Left lung (tissue), 10 donors: Measurements from ENCODE around the gene RHOF. TPM values are rescaled to one million over a fixed set of nuclear protein-coding genes. Genes with fewer than 3 reads are reported as not detected.

ENCODE experiments used
- ATAC-seq: fragments of 200-7000 bp; cut with Tn5 transposase; one replicate; pipeline ENCODE4 v1.9.1; 2020; ENCODE audit warnings: moderate library complexity
- DNase-seq, 4 donors: peaks; one replicate each; pipeline ENCODE4 v3.0.0-alpha.2; 2013 to 2020
- H3K27ac ChIP-seq, 2 donors: fragments of 200-600 bp; sonication (generic) in 1 of 2; one replicate each; pipeline versions ENCODE4 v1.5.0 to v1.8.0; 2020 to 2021
- H3K27me3 ChIP-seq, 2 donors: fragments of 200-600 bp; sonication (generic) in 1 of 2; one replicate each; pipeline versions ENCODE4 v1.5.0 to v1.8.0; 2020 to 2021
- H3K36me3 ChIP-seq, 2 donors: fragments of 200-600 bp; sonication (generic) in 1 of 2; one replicate each; pipeline versions ENCODE4 v1.5.0 to v1.8.0; 2020 to 2021
- H3K4me1 ChIP-seq, 2 donors: fragments of 200-600 bp; one replicate each; pipeline ENCODE4 v1.8.0; 2021
- H3K4me3 ChIP-seq, 2 donors: fragments of 200-600 bp; sonication (generic) in 1 of 2; one replicate each; pipeline versions ENCODE4 v1.5.0 to v1.8.0; 2020 to 2021; ENCODE audit warnings: mild to moderate bottlenecking in 1 of 2
- H3K9me3 ChIP-seq, 2 donors: fragments of 200-600 bp; sonication (generic) in 1 of 2; one replicate each; pipeline versions ENCODE4 v1.5.0 to v1.8.0; 2020 to 2021
- CTCF ChIP-seq, 2 donors: fragments of 200-600 bp; sonication (generic) in 1 of 2; IDR thresholded peaks; one replicate each; pipeline versions ENCODE4 v1.5.0 to v1.8.0; 2021; ENCODE audit warnings: antibody characterized with exemption in 2 of 2
- intact Hi-C, 2 donors: fragments of 100-400 bp; cut with DNase I; formaldehyde crosslinking; loops; one replicate each; pipeline versions ENCODE4 v1.11.2 to v1.14.2; 2022
- polyA plus RNA-seq, 6 donors: library from polyadenylated mRNA; unstranded; fragments of 120-200 nt; gene quantifications; one replicate each; pipeline ENCODE4 v1.2.1, GENCODE V29; 2013; ENCODE audit not compliant: insufficient read length in 6 of 6
- total RNA-seq, 2 donors: library from RNA; stranded (reverse); fragmentation: NEBNext Ultra II Directional; extraction: Animal tissue kit (Norgen Biotek cat#: 25700); gene quantifications; one replicate each; pipeline ENCODE4 v1.2.1, GENCODE V29; 2021
- donor health status: DM: no; HTN: yes; CAD: no.
- donor health status: DM: no; HTN: no; CAD: no.

RHOF gene
- total and polyA plus RNA-seq, 8 donors = 8.5 to 48.3 (median 12.3) TPM

DNA sequence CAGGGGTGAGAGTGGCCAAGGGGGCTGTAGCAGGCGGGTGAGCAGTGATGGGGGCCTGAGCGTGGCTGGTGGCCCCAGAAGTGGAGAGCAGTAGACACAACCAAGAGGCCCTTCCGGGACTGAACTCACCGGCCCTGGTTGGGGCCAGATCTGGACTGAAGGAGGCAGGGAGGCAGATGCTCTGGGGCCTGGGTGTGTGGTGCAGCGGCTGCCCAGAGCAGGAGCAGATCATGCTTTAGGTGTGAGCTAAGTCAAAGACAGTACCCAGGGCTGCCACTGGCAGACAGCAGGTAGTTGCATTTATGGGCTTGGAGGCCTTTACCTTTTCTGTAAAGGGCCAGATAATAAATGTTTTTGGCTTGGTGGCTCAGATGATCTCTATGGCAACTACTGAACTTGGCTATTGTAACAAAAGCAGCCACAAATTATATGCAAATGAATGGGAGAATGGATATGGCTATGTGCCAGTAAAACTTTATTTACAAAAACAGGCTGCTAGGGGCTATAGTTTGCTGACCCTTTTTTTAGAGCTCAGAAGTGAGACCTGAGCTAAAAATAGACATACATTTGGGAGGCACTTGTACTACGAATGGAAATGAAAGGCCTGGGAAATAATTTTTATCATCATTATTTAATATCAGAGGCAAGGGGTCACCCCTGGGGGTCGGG lies 35.9 kb upstream of the RHOF start:
- TF ChIP-seq CTCF (IDR thresholded peaks at IDR 0.05) = no peak
- no peaks in the 10 kb centered on the region for H3K9me3 ChIP-seq
- H3K36me3 ChIP-seq = peaks cover 0 to 81% of the 10 kb centered on the region in 2 donors
- DNase-seq (no peak), ATAC-seq (no peak)
- intact Hi-C loops = no loop called here
- no peak overlapping the region for H3K27ac ChIP-seq
- no peaks in the 10 kb centered on the region for H3K27me3 ChIP-seq
- no peak overlapping the region for H3K4me3 ChIP-seq
- H3K4me1 ChIP-seq = no peaks in the 10 kb centered on the region

GRCh38 chr12:121828826-121829225 lies 35.3 kb upstream of the RHOF start:
- DNase-seq = no peak

DNA sequence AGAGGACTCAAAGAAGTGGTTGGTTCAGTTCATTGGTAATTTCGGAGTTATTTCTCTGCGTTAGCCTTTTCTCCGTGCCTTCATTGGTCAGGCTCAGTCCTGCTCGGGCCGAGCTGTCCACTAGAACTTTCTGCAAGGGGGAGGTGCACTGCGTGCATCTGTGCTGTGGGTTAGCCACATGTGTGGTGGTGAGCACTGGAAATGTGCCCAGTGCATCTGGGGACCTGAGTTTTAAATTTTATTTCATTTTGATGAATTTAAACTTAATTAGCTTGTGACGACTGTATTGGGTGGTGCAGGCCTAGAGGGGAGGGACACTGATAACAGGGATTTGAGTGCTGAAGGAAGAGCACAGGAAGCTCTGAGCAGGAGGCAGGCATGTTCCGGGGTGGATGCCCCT lies 34.8 kb upstream of the RHOF start:
- DNase-seq (no peak), ATAC-seq (no peak)
- intact Hi-C loops = no loop called here
- Histone ChIP-seq H3K4me1 (no peaks in the 10 kb centered on the region), H3K27ac (no peak overlapping the region), H3K4me3 (no peak overlapping the region), H3K27me3 (no peaks in the 10 kb centered on the region), H3K36me3 (peaks cover 0 to 92% of the 10 kb centered on the region in 2 donors), H3K9me3 (no peaks in the 10 kb centered on the region)
- TF ChIP-seq CTCF (IDR thresholded peaks at IDR 0.05) = no peak

More at GRCh38 chr12:121828826-121829225, 35.3 kb upstream of the RHOF start:
- Histone ChIP-seq H3K4me1 (no peaks in the 10 kb centered on the region), H3K27ac (no peak overlapping the region), H3K4me3 (no peak overlapping the region), H3K27me3 (no peaks in the 10 kb centered on the region), H3K9me3 (no peaks in the 10 kb centered on the region), H3K36me3 (peaks cover 0 to 87% of the 10 kb centered on the region in 2 donors)
- no peak for ATAC-seq
- intact Hi-C loops = no loop called here
- TF ChIP-seq CTCF (IDR thresholded peaks at IDR 0.05) = no peak

DNA sequence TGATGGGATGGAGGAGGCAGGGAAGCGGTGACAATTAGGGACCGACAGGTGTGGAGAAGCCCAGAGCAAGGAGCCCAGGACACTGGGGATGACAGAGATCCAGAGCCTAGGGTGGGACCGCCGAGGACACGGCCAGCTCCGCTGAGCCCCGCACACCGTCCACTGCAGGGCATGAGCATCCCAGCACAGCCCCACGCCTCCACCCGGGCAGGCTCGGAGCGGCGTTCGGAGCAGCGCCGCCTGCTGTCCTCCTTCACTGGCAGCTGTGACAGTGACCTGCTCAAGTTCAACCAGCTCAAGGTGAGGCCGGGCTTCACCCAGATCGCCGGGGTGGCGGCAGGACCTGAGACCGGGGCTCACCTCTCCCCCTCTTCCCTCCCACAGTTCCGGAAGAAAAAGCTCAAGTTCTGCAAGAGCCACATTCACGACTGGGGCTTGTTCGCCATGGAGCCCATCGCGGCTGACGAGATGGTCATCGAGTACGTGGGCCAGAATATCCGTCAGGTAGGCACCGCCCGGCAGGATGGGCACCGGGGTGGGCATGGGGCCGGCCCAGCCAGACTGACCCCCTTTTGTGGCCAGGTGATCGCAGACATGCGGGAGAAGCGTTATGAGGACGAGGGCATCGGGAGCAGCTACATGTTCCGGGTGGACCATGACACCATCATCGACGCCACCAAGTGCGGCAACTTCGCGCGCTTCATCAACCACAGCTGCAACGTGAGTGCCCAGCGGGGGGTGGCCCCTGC lies 34.0 kb upstream of the RHOF start:
- DNase-seq = no peak
- TF ChIP-seq CTCF (IDR thresholded peaks at IDR 0.05) = no peak
- Histone ChIP-seq H3K27ac (no peak overlapping the region), H3K4me1 (no peaks in the 10 kb centered on the region), H3K4me3 (no peak overlapping the region), H3K36me3 (peaks cover 0 to 100% of the 10 kb centered on the region in 2 donors), H3K27me3 (no peaks in the 10 kb centered on the region), H3K9me3 (no peaks in the 10 kb centered on the region)
- no peak for ATAC-seq
- intact Hi-C loops = no loop called here

DNA sequence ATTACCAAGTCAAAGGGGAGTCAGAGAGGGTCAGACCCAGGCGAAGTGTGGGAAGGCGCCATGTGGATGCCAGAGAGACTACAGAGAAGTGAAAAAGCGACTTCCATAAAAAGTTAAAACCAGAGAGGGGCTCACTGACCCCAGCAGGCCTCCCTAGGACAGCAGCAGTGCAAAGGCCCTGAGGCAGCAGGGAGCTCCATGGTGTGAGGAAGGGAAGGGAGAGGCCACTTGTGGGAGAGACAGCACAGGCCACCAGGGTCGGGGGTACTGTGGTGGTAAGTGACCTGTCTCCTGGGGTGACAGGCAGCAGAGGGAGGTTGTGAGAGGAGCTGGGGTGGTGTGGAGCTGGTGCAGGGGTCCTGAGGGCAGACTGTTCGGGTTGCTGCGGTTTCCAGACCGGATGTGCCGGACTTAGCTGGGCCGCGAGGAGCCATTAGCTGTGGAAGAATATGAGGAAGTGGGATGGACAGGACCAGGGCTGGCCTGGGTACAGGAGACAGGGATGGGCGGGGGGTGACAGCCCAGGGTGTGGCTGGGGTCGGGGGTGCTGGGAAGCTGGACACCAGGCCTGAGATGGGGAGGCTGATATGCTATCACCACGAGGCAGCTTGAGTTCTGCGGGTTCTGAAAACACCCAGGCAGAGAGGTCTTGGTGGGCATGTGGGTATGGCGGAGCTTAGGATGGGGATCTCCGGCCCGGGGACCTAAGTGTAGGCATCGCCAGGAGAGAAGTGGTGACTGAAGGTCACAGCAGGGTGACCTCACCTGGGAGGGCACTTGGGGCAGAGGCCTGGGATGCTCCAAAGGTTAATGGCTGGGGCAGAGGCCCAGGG lies 33.0 kb upstream of the RHOF start:
- no peak for TF ChIP-seq CTCF (IDR thresholded peaks at IDR 0.05)
- H3K9me3 ChIP-seq = no peaks in the 10 kb centered on the region
- no peaks in the 10 kb centered on the region for H3K27me3 ChIP-seq
- intact Hi-C loops = no loop called here
- H3K4me1 ChIP-seq = no peaks in the 10 kb centered on the region
- H3K27ac ChIP-seq = no peak overlapping the region
- DNase-seq (no peak), ATAC-seq (no peak)
- no peak overlapping the region for H3K4me3 ChIP-seq
- peaks cover 0 to 100% of the 10 kb centered on the region in 2 donors for H3K36me3 ChIP-seq
